ENCODE results near the gene TTC34. TPM values are rescaled to one million over a fixed set of nuclear protein-coding genes. Genes with fewer than 3 reads are reported as not detected.

TTC34 gene
- total RNA-seq, 1 donor from 2014 or later, result 0.18 TPM

Other genes starting within 250 kb of the TTC34 start
- gene TNFRSF14, start 245.3 kb downstream of the TTC34 start, total RNA-seq, result 43.9 and 86.1 TPM in 2 replicates
- gene PRXL2B, start 214.9 kb downstream of the TTC34 start, total RNA-seq, result 44.7 and 47.3 TPM in 2 replicates
- gene MMEL1, start 168.7 kb downstream of the TTC34 start, total RNA-seq, result 0.15 and 0.93 TPM in 2 replicates
- not detected in 2 replicates for gene ACTRT2, start 219.8 kb upstream of the TTC34 start, total RNA-seq